IMR-90 (cell line): ENCODE measurements around the gene TWSG1. TPM values are rescaled to one million over a fixed set of nuclear protein-coding genes. Genes with fewer than 3 reads are reported as not detected.

Source experiments
- ATAC-seq: fragments of 200-7000 bp; cut with Tn5 transposase; 2 replicates; pipeline ENCODE4 v1.9.1; 2020; ENCODE audit warnings: low read depth, mild to moderate bottlenecking, moderate library complexity
- BruUV-seq: library from RNA; stranded (reverse); fragments of 400-500 nt; replicated peaks from 2 replicates; lab custom pipeline; 2021; lab: Mats Ljungman, UMichigan
- CTCF ChIA-PET: fragments of 300-600 bp; formaldehyde crosslinking; extraction: SDS; loops from one replicate; lab custom pipeline; 2021; ENCODE audit warnings: antibody characterized with exemption; lab: Yijun Ruan, JAX
- POLR2A ChIA-PET: fragments of 300-600 bp; sonication (Branson Sonifier 250); formaldehyde crosslinking; loops from one replicate; lab custom pipeline; 2022; ENCODE audit warnings: antibody characterized with exemption; ENCODE audit not compliant: unreplicated experiment; lab: Charles Lee
- DNase-seq: peaks from one replicate; pipeline ENCODE4 v3.0.0; 2013
- H2AFZ ChIP-seq: replicated peaks from 2 replicates; pipeline ENCODE3; 2013; ENCODE audit warnings: low read length, mild to moderate bottlenecking; ENCODE audit not compliant: poor library complexity
- H2AK5ac ChIP-seq: 2 replicates; pipeline ENCODE4 v1.6.1; 2013; ENCODE audit warnings: low read depth, low read length, inconsistent platforms
- H2AK9ac ChIP-seq: replicated peaks from 2 replicates; pipeline ENCODE3; 2013; ENCODE audit warnings: mild to moderate bottlenecking, low read depth, low read length, moderate library complexity; ENCODE audit not compliant: poor library complexity
- H2BK120ac ChIP-seq: 2 replicates; pipeline ENCODE4 v1.6.1; 2013; ENCODE audit warnings: low read depth, low read length, inconsistent platforms
- H2BK15ac ChIP-seq: 3 replicates; pipeline ENCODE4 v1.6.1; 2013; ENCODE audit warnings: low read depth, low read length, inconsistent platforms
- H2BK20ac ChIP-seq: 2 replicates; pipeline ENCODE4 v1.6.1; 2013; ENCODE audit warnings: low read depth, mild to moderate bottlenecking, inconsistent platforms, low read length, moderate library complexity
- H2BK5ac ChIP-seq: 2 replicates; pipeline ENCODE4 v1.6.1; 2013; ENCODE audit warnings: mild to moderate bottlenecking, low read depth, low read length, inconsistent platforms; ENCODE audit not compliant: poor library complexity, severe bottlenecking
- H3K14ac ChIP-seq: replicated peaks from 2 replicates; pipeline ENCODE4 v1.6.1; 2013; ENCODE audit warnings: low read depth, low read length, inconsistent platforms
- H3K18ac ChIP-seq: 2 replicates; pipeline ENCODE4 v1.6.1; 2013; ENCODE audit warnings: low read depth, low read length, control low read depth
- H3K23ac ChIP-seq: 2 replicates; pipeline ENCODE4 v1.6.1; 2013; ENCODE audit warnings: low read depth, low read length, inconsistent platforms
- H3K27ac ChIP-seq: 2 replicates; pipeline ENCODE4 v1.5.1; 2013; ENCODE audit warnings: mild to moderate bottlenecking, control low read depth, low read length; ENCODE audit not compliant: insufficient read depth
- H3K27me3 ChIP-seq: 2 replicates; pipeline ENCODE4 v1.6.1; 2013; ENCODE audit warnings: low read length; ENCODE audit not compliant: control insufficient read depth, insufficient read depth
- H3K36me3 ChIP-seq: 2 replicates; pipeline ENCODE4 v1.6.1; 2013; ENCODE audit warnings: low read length, mixed read lengths; ENCODE audit not compliant: control insufficient read depth, insufficient read depth
- H3K4ac ChIP-seq: 2 replicates; pipeline ENCODE4 v1.6.1; 2013; ENCODE audit warnings: low read depth, low read length, inconsistent platforms
- H3K4me1 ChIP-seq: 2 replicates; pipeline ENCODE4 v1.6.1; 2013; ENCODE audit warnings: low read length, mixed read lengths; ENCODE audit not compliant: control insufficient read depth, insufficient read depth
- H3K4me2 ChIP-seq: 2 replicates; pipeline ENCODE4 v1.6.1; 2013; ENCODE audit warnings: low read depth, mild to moderate bottlenecking, control low read depth, low read length, moderate library complexity
- H3K4me3 ChIP-seq: 2 replicates; pipeline ENCODE4 v1.5.1; 2013; ENCODE audit warnings: low read depth, mild to moderate bottlenecking, control low read depth, low read length, moderate library complexity; ENCODE audit not compliant: insufficient read depth
- H3K56ac ChIP-seq: 2 replicates; pipeline ENCODE4 v1.6.1; 2013; ENCODE audit warnings: low read length, inconsistent platforms; ENCODE audit not compliant: insufficient read depth; ENCODE audit errors: extremely low read depth
- H3K79me1 ChIP-seq, 2 experiments: 2 replicates each; pipeline ENCODE4 v1.6.1; 2013; ENCODE audit warnings: low read length in 2 of 2, inconsistent platforms in 1 of 2, low read depth in 1 of 2
- H3K9ac ChIP-seq: 2 replicates; pipeline ENCODE4 v1.6.1; 2013; ENCODE audit warnings: low read depth, low read length, control low read depth
- H3K9me1 ChIP-seq: 2 replicates; pipeline ENCODE4 v1.6.1; 2013; ENCODE audit warnings: low read length, inconsistent platforms; ENCODE audit not compliant: insufficient read depth
- H3K9me3 ChIP-seq: 2 replicates; pipeline ENCODE4 v1.6.1; 2013; ENCODE audit warnings: low read length; ENCODE audit not compliant: control insufficient read depth, insufficient read depth
- H4K20me1 ChIP-seq: 2 replicates; pipeline ENCODE4 v1.6.1; 2013; ENCODE audit warnings: low read length, inconsistent platforms; ENCODE audit not compliant: insufficient read depth
- H4K5ac ChIP-seq: 2 replicates; pipeline ENCODE4 v1.6.1; 2013; ENCODE audit warnings: mild to moderate bottlenecking, low read depth, low read length, control low read depth
- H4K8ac ChIP-seq, 2 experiments: 2 replicates each; pipeline ENCODE4 v1.6.1; 2013; ENCODE audit warnings: low read depth in 2 of 2, low read length in 2 of 2, control low read depth in 1 of 2, inconsistent platforms in 1 of 2
- H4K91ac ChIP-seq: 2 replicates; pipeline ENCODE4 v1.6.1; 2013; ENCODE audit warnings: low read depth, low read length, inconsistent platforms; ENCODE audit not compliant: insufficient read depth
- CEBPB ChIP-seq: IDR thresholded peaks from 2 replicates; pipeline ENCODE4 v1.6.1; 2012; ENCODE audit warnings: low read depth, low read length, improper control_type of control experiment
- FOS ChIP-seq: fragments of 150-350 bp; IDR thresholded peaks from 2 replicates; pipeline ENCODE4 v1.6.1; 2016; ENCODE audit warnings: low read depth, low read length
- RCOR1 ChIP-seq: IDR thresholded peaks from 2 replicates; pipeline ENCODE4 v1.6.1; 2012; ENCODE audit warnings: mild to moderate bottlenecking, low read length, improper control_type of control experiment; ENCODE audit not compliant: insufficient replicate concordance
- RFX5 ChIP-seq: IDR thresholded peaks from 2 replicates; pipeline ENCODE4 v1.8.0; 2012; ENCODE audit warnings: low read depth, mild to moderate bottlenecking, low read length, moderate library complexity
- WGBS, 2 experiments: methylation state at CpG; one replicate each; pipeline versions ENCODE4 v1.1.5 to v1.1.7; 2013; ENCODE audit warnings: missing lambda C conversion rate in 2 of 2; ENCODE audit not compliant: insufficient read length in 1 of 2; ENCODE audit errors: extremely low coverage in 2 of 2; 5-methylcytosine and 5-hydroxymethylcytosine counted together
- dilution Hi-C: fragments of 300-500 bp; cut with HindIII; formaldehyde crosslinking; loops from one replicate; pipeline ENCODE4 v1.14.3; 2018; ENCODE audit warnings: low sequenced_read_pairs; ENCODE audit not compliant: unreplicated experiment
- in situ Hi-C: fragments of 300-500 bp; cut with MboI; formaldehyde crosslinking; loops from 3 replicates; pipeline ENCODE4 v1.14.3; 2019; ENCODE audit warnings: low sequenced_read_pairs, inconsistent platforms, mixed read lengths
- intact Hi-C: fragments of 100-400 bp; cut with micrococcal nuclease; formaldehyde crosslinking; loops from 2 replicates; pipeline ENCODE4 v1.10.0; 2022
- polyA plus RNA-seq, 3 experiments: library from polyadenylated mRNA; depleted of rRNA; stranded (reverse); fragments of >200 nt; gene quantifications; 2 replicates each; pipeline ENCODE4 v1.2.3, GENCODE V29; 2012; ENCODE audit warnings: low replicate concordance in 1 of 3
- total RNA-seq: library from RNA; depleted of rRNA; stranded (reverse); fragments of >200 nt; gene quantifications from 2 replicates; pipeline ENCODE4 v1.2.3, GENCODE V29; 2012

Gene TWSG1
- total and polyA plus RNA-seq, 2 of the 4 experiments (the other 2 are of a cell fraction), result 80.4 to 115 TPM

DNA sequence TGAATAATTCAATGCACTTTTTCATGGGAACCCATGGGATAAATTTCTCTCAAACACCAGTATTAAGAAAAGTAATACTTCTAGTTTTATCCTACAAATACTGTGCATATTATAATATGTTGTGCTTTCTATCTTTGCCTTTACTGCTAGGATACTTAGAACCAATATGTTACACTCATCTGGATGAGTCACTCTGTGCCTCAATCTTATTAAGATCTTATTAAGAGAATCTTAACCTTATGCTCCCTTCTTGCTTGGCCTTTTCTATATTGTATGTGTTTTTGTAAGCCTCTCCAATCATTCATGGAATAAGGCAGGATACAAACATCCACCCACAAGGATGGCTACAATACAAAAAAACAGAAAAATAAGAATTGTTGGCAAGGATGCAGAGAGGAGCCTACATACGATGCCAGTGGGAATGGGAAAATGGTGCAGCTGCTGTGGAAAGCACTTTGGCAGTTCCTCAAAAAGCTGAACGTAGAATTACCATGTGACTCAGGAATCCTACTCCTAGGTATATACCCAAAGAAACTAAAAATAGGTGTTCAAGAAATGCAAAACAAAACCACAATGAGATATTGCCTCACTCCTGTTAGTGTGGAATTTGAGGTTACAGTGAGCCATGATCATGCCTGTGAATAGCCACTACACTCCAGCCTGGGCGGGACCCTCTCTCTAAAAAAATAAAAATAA is 10.7 kb upstream of the TWSG1 start:
- Histone ChIP-seq H3K4me2 (peak overlapping the region; percentile 34; the same call in 1 of the 2 replicates), H3K27ac (peak overlapping the region; percentile 83)

More for the DNA sequence above, 10.7 kb upstream of the TWSG1 start:
- Histone ChIP-seq H3K56ac (no peak overlapping the region), H3K18ac (peak overlapping the region; percentile 61), H3K4ac (peak overlapping the region; percentile 61), H4K8ac (peak overlapping the region; percentile 16 to 73; a peak in 1 of 4 replicates), H2BK20ac (peak overlapping the region; percentile 83), H2AFZ (no peak overlapping the region), H4K20me1 (no peaks in the 10 kb centered on the region), H3K4me1 (peaks cover 19% of the 10 kb centered on the region), H3K36me3 (peaks cover 1% of the 10 kb centered on the region; the same call in 1 of the 2 replicates), H3K9me1 (peaks cover 13% of the 10 kb centered on the region), H3K14ac (0 out of 2 replicates have a peak overlapping the region, but pooled peaks have one; percentile 5), H3K9ac (no peak overlapping the region), H2BK120ac (peak overlapping the region; percentile 54), H2AK9ac (no peak overlapping the region), H2AK5ac (0 out of 2 replicates have a peak overlapping the region, but pooled peaks have one; percentile 53), H3K23ac (no peak overlapping the region), H4K5ac (peak overlapping the region; percentile 32; the same call in 1 of the 2 replicates), H2BK15ac (peak overlapping the region; percentile 2; the same call in 1 of the 3 replicates), H3K9me3 (peaks cover 3% of the 10 kb centered on the region), H3K4me3 (no peak overlapping the region), H2BK5ac (peak overlapping the region; percentile 89), H3K79me1 (peaks cover 15 to 26% of the 10 kb centered on the region in 2 experiments; a peak in 3 of 4 replicates), H4K91ac (no peak overlapping the region), H3K27me3 (no peaks in the 10 kb centered on the region)
- TF ChIP-seq RFX5, result no peak
- TF ChIP-seq RCOR1, result no peak
- no peak; the same call in 1 of the 2 replicates for TF ChIP-seq FOS
- peak; percentile 85 for TF ChIP-seq CEBPB
- dilution Hi-C loops, result no loop called here
- intact Hi-C loops, result loop anchor here (5.0 kb wide), 1 partner anchor 617 kb away; the partner anchor contains the start of gene MTCL1
- ChIA-PET CTCF (no interaction called here), POLR2A (no interaction called here)
- in situ Hi-C loops, result no loop called here
- DNase-seq (peak; percentile 89), ATAC-seq (no peak; the same call in 1 of the 2 replicates)
- no TSS peak for BruUV-seq
- WGBS, 2 experiments, result no CpG with 5 or more reads among the region's 3 CpGs
